Body of pancreas (tissue), 4 donors: ENCODE data around the gene PEPD. TPM values are rescaled to one million over a fixed set of nuclear protein-coding genes. Genes with fewer than 3 reads are reported as not detected.
"Not testable (repeated sequence)": the region's sequence is repeated elsewhere in the genome, so short reads cannot be mapped to it uniquely, and the experiment has no call there.

ENCODE experiments used
- ATAC-seq: fragments of 150-250 bp; one replicate; pipeline ENCODE4 v1.9.1; 2016
- DNase-seq, 4 donors: peaks; one replicate each; pipeline ENCODE4 v3.0.0-alpha.2; 2019
- H3K27ac ChIP-seq, 4 donors: fragments of 200-600 bp; sonication (generic); 1 replicate in 3 of 4; 2 replicates in 1 of 4; pipeline versions ENCODE4 v1.5.1 to v1.6.1; 2016 to 2019; ENCODE audit warnings: mild to moderate bottlenecking in 1 of 4, mixed read lengths in 1 of 4, moderate library complexity in 1 of 4
- H3K27me3 ChIP-seq, 2 donors: fragments of 200-600 bp; sonication (generic); one replicate each; pipeline ENCODE4 v1.6.0; 2016; ENCODE audit warnings: mild to moderate bottlenecking in 1 of 2
- H3K36me3 ChIP-seq, 2 donors: fragments of 200-600 bp; sonication (generic); replicated peaks in 1 of 2; 2 replicates each; pipeline ENCODE4 v1.5.1; 2016; ENCODE audit warnings: low read depth in 2 of 2; ENCODE audit not compliant: insufficient read depth in 1 of 2
- H3K4me1 ChIP-seq: fragments of 200-600 bp; sonication (generic); one replicate; pipeline ENCODE4 v1.6.0; 2016
- H3K4me3 ChIP-seq, 2 donors: fragments of 200-600 bp; sonication (generic); 1 replicate in 1 of 2; 2 replicates in 1 of 2; pipeline ENCODE4 v1.5.1; 2016 to 2019
- H3K9me3 ChIP-seq, 3 donors: fragments of 200-600 bp; sonication (generic); 1 replicate in 2 of 3; 2 replicates in 1 of 3; pipeline ENCODE4 v1.5.1; 2016
- POLR2A ChIP-seq, 3 donors: fragments of 450-650 bp; IDR thresholded peaks; one replicate each; pipeline ENCODE4 v1.6.1; 2016; ENCODE audit warnings: antibody characterized with exemption in 3 of 3, mild to moderate bottlenecking in 2 of 3
- whole genome bisulfite sequencing, 2 donors: methylation state at CpG; one replicate each; pipeline ENCODE4 v1.1.5; 2017; 5-methylcytosine and 5-hydroxymethylcytosine counted together
- intact Hi-C: fragments of 100-400 bp; cut with DNase I; formaldehyde crosslinking; loops from one replicate; pipeline ENCODE4 v1.15.1; 2023
- total RNA-seq, 2 donors: library from RNA; depleted of rRNA; stranded (reverse); fragments of >200 nt; gene quantifications; one replicate each; pipeline ENCODE4 v1.1.0, GENCODE V29; 2016
- TF ChIP-seq, protein P1 (sequence below), 7 experiments: fragments of 450-650 bp in 4 of 7; fragments of 200-600 bp in 3 of 7; sonication (generic) in 3 of 7; IDR thresholded peaks; one replicate each; pipeline ENCODE4 v1.5.1; 2016 to 2019; ENCODE audit warnings: antibody characterized with exemption in 7 of 7

PEPD gene
- total RNA-seq, 2 donors from 2014 or later, result 33.2 to 54.7 TPM

DNA sequence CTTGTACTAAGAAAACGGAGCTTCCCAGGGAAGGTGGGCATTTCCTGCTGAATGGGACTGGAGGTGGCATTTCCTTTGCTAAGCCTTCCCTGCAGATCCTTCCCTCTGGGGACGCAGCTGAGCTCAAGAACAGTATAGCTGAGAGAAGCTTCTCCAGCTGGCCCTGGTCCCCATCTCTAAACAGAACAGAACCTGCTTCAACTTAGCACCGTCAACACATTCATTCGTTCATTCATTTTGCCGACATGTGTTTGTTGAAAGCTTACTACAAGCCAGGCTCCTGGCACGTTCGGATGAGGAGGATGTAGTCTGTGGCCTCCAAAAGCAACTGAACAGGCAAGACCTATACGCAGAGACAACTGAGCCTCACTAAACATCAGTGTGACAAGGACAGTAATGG, 36.6 kb upstream of the PEPD start:
- Histone ChIP-seq H3K4me1 (no peaks in the 10 kb centered on the region), H3K9me3 (no peaks in the 10 kb centered on the region), H3K27me3 (no peaks in the 10 kb centered on the region), H3K27ac (no peak overlapping the region), H3K36me3 (no peaks in the 10 kb centered on the region), H3K4me3 (no peak overlapping the region)
- intact Hi-C loops, result no loop called here
- ATAC-seq, result no peak
- no peak for DNase-seq
- TF ChIP-seq, protein P1, sequence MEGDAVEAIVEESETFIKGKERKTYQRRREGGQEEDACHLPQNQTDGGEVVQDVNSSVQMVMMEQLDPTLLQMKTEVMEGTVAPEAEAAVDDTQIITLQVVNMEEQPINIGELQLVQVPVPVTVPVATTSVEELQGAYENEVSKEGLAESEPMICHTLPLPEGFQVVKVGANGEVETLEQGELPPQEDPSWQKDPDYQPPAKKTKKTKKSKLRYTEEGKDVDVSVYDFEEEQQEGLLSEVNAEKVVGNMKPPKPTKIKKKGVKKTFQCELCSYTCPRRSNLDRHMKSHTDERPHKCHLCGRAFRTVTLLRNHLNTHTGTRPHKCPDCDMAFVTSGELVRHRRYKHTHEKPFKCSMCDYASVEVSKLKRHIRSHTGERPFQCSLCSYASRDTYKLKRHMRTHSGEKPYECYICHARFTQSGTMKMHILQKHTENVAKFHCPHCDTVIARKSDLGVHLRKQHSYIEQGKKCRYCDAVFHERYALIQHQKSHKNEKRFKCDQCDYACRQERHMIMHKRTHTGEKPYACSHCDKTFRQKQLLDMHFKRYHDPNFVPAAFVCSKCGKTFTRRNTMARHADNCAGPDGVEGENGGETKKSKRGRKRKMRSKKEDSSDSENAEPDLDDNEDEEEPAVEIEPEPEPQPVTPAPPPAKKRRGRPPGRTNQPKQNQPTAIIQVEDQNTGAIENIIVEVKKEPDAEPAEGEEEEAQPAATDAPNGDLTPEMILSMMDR (IDR thresholded peaks at IDR 0.05), result no peak
- TF ChIP-seq POLR2A (IDR thresholded peaks at IDR 0.05), result no peak
- WGBS, 2 donors, result 49 to 62% methylated on average over 8 of the region's 8 CpGs

DNA sequence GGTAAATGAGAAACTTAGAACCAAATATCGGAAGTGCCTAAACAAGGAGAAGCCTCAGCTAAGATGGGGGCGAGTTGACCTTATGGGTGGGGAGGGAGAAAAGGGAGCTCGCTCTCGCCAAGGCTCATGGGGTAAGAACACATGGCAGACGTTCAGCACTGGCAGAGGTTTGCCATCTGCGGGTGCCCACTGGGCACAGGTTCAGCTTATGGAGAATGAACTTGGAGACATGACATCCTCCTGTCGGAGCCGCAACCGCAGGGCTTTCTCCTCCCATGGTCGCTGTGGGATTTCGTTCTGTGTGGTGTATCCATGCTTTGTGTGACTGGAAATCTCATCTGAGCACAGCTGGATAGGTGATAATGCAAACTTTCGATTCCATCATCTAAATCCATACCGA, 36.1 kb upstream of the PEPD start:
- no peak overlapping the region for H3K27ac ChIP-seq
- no peaks in the 10 kb centered on the region for H3K4me1 ChIP-seq
- WGBS, 2 donors, result 65 to 69% methylated on average over 13 of the region's 13 CpGs
- no peak overlapping the region for H3K4me3 ChIP-seq
- DNase-seq (no peak), ATAC-seq (no peak)
- no peak for TF ChIP-seq POLR2A (IDR thresholded peaks at IDR 0.05)
- TF ChIP-seq, protein P1 (IDR thresholded peaks at IDR 0.05), result no peak
- no peaks in the 10 kb centered on the region for H3K36me3 ChIP-seq
- H3K9me3 ChIP-seq, result no peaks in the 10 kb centered on the region
- intact Hi-C loops, result no loop called here
- H3K27me3 ChIP-seq, result no peaks in the 10 kb centered on the region

DNA sequence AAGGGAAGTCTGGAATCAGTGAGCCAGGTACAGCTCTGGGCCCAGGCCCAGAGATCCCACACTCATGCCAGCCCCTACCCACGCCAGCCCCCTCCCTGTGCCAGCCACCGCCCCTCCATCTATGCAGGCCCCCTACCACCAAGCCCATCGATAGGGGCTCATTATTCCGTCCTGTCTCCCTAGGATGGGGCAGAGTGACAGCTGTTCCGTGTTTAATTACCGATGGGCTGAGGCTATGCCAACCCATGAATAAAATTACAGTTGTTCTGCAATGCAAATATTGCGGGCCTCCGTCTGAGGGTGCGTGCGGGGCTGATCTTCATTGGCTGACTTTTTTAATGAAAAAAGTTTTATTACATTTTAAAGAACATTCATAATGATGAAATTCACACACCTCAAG, 35.6 kb upstream of the PEPD start:
- no peaks in the 10 kb centered on the region for H3K4me1 ChIP-seq
- DNase-seq, result no peak
- no peak for TF ChIP-seq POLR2A (IDR thresholded peaks at IDR 0.05)
- TF ChIP-seq, protein P1 (IDR thresholded peaks at IDR 0.05), result no peak
- no peaks in the 10 kb centered on the region for H3K36me3 ChIP-seq
- no peaks in the 10 kb centered on the region for H3K27me3 ChIP-seq
- H3K9me3 ChIP-seq, result no peaks in the 10 kb centered on the region
- no peak for ATAC-seq
- H3K27ac ChIP-seq, result no peak overlapping the region
- 67 to 68% methylated on average over 9 to 10 of the region's 10 CpGs for WGBS, 2 donors
- intact Hi-C loops, result no loop called here
- no peak overlapping the region for H3K4me3 ChIP-seq

DNA sequence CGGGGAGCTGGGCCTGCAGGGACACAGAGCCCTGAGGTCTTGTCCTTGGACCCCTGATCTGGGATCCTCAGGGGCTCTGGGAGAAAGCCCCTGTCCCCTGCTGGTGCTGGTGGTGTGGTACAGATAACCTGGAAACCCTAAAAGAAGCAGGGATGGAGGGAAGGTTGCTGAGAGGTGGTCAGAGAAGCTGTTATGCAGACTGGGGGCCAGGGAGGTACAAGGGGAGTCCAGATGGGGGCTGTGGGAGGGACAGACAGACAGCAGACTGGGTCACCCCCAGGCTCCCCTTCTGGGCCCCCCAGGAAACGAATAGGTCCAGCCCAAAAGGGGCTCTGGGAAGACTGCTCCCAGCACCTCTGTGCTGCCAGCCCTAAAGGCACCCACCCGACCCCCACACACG, 34.7 kb upstream of the PEPD start:
- no peak for DNase-seq
- Histone ChIP-seq H3K36me3 (no peaks in the 10 kb centered on the region), H3K4me1 (no peaks in the 10 kb centered on the region), H3K4me3 (no peak overlapping the region), H3K27ac (no peak overlapping the region), H3K27me3 (no peaks in the 10 kb centered on the region), H3K9me3 (no peaks in the 10 kb centered on the region)
- no peak for ATAC-seq
- intact Hi-C loops, result no loop called here
- WGBS, 2 donors, result 30 to 38% methylated on average over 4 of the region's 4 CpGs
- TF ChIP-seq, protein P1 (IDR thresholded peaks at IDR 0.05), result no peak
- TF ChIP-seq POLR2A (IDR thresholded peaks at IDR 0.05), result no peak

DNA sequence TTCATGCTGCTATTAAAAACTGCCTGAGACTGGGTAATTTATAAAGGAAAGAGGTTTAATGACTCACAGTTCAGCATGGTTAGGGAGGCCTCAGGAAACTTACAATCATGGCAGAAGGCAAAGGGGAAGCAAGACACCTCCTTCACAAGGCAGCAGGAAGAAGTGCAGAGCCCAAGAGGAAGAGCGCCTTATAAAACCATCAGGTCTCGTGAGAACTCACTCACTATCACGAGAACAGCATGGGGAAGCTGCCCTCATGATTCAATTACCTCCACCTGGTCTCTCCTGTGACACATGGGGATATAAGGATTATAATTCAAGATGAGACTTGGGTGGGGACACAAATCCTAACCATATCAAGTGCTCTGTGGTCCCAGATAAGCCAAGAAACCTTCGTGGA, 34.1 kb upstream of the PEPD start:
- DNase-seq, H3K27ac ChIP-seq, H3K36me3 ChIP-seq, H3K27me3 ChIP-seq, H3K9me3 ChIP-seq, ATAC-seq, H3K4me3 ChIP-seq, H3K4me1 ChIP-seq, intact Hi-C loops: not testable (repeated sequence)
- 34 to 48% methylated on average over 4 of the region's 4 CpGs for WGBS, 2 donors
